HCT116 (cell line): ENCODE results near the gene ATXN2.

Experiments used
- CEBPB ChIP-seq: IDR thresholded peaks from 2 replicates; pipeline ENCODE4 v1.6.1; 2012; ENCODE audit warnings: low read depth
- FOSL1 ChIP-seq: IDR thresholded peaks from 2 replicates; pipeline ENCODE4 v1.6.1; 2012; ENCODE audit warnings: low read depth
- YY1 ChIP-seq: IDR thresholded peaks from 2 replicates; pipeline ENCODE4 v1.6.1; 2011; ENCODE audit warnings: low read length, low read depth, moderate library complexity, mild to moderate bottlenecking; ENCODE audit not compliant: insufficient replicate concordance; ENCODE audit errors: extremely low read depth
- TF ChIP-seq, protein P1 (sequence below), 3 experiments: fragments of 200-600 bp in 1 of 3; sonication (generic) in 1 of 3; IDR thresholded peaks in 2 of 3; conservative IDR thresholded peaks in 1 of 3; 2 replicates each; pipeline ENCODE4 v1.5.1; 2012 to 2017; ENCODE audit warnings: low read depth in 2 of 3, low read length in 2 of 3, antibody characterized with exemption in 1 of 3, borderline replicate concordance in 1 of 3, control low read depth in 1 of 3, mild to moderate bottlenecking in 1 of 3, mixed read lengths in 1 of 3, mixed run types in 1 of 3, moderate library complexity in 1 of 3; ENCODE audit not compliant: insufficient read depth in 1 of 3

DNA sequence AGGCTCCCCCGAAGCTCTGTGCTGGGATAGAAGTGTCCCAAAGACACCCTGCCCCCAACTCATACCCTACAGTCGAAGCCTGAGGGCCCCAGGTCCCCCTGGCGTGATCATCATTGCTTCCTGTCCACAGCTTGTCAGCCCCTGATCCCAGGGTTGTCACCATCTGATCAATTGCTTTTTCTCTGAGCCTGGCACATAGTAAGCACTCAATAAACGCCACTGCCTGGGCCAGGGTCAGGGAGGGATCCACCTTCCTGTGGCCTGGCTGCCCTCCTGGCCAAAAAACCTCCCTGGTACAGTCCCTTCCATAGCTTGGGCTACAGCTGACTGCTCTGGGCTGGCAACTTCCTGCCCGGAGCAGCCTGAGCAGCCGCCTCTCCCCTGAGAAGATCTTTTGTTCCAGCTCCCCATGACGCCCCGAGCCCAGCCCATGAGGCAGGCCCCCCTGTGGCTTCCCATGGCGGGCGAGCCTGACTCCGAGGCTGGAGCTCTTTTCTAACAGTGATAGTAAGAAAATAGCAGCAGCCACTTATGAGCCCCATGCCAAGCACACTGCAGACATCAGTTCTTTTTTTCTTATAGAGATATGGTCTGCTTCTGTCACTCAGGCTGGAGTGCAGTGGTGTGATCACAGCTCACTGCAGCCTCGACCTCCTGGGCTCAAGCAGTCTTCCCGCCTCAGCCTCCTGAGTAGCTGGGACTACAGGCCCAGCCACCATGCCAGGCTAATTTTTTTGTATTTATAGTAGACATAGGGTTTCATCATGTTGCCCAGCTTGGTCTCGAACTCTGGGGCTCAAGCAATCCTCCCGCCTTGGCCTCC is 186.9 kb downstream of the ATXN2 start:
- TF ChIP-seq CEBPB (no peak), FOSL1 (no peak), YY1 (no peak)
- TF ChIP-seq, protein P1, sequence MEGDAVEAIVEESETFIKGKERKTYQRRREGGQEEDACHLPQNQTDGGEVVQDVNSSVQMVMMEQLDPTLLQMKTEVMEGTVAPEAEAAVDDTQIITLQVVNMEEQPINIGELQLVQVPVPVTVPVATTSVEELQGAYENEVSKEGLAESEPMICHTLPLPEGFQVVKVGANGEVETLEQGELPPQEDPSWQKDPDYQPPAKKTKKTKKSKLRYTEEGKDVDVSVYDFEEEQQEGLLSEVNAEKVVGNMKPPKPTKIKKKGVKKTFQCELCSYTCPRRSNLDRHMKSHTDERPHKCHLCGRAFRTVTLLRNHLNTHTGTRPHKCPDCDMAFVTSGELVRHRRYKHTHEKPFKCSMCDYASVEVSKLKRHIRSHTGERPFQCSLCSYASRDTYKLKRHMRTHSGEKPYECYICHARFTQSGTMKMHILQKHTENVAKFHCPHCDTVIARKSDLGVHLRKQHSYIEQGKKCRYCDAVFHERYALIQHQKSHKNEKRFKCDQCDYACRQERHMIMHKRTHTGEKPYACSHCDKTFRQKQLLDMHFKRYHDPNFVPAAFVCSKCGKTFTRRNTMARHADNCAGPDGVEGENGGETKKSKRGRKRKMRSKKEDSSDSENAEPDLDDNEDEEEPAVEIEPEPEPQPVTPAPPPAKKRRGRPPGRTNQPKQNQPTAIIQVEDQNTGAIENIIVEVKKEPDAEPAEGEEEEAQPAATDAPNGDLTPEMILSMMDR (IDR thresholded peaks at IDR 0.05 in 2 of 3, conservative IDR thresholded peaks at IDR 0.05 in 1 of 3; ENCODE audit: borderline replicate concordance in 1 of 3, insufficient read depth in 1 of 3, low read depth in 2 of 3, low read length in 2 of 3): no peak
